Subcutaneous abdominal adipose tissue (tissue), 5 donors: ENCODE data around the gene PCDHGB1.
"Not testable (repeated sequence)": the region's sequence is repeated elsewhere in the genome, so short reads cannot be mapped to it uniquely, and the experiment has no call there.

Experiments
- H3K27ac ChIP-seq: one replicate; pipeline ENCODE4 v1.7.0; 2013; ENCODE audit warnings: low read depth, mild to moderate bottlenecking, inconsistent platforms, low read length, moderate library complexity
- H3K27me3 ChIP-seq, 5 donors: one replicate each; pipeline ENCODE4 v1.7.0; 2013; ENCODE audit warnings: low read length in 5 of 5, inconsistent platforms in 1 of 5; ENCODE audit not compliant: control insufficient read depth in 5 of 5, insufficient read depth in 4 of 5
- H3K36me3 ChIP-seq, 5 donors: one replicate each; pipeline ENCODE4 v1.7.0; 2013; ENCODE audit warnings: low read length in 5 of 5; ENCODE audit not compliant: control insufficient read depth in 5 of 5, insufficient read depth in 5 of 5
- H3K4me1 ChIP-seq, 5 donors: one replicate each; pipeline ENCODE4 v1.7.0; 2013; ENCODE audit warnings: low read length in 5 of 5, mild to moderate bottlenecking in 3 of 5, moderate library complexity in 1 of 5; ENCODE audit not compliant: control insufficient read depth in 5 of 5, insufficient read depth in 5 of 5
- H3K4me3 ChIP-seq, 5 donors: one replicate each; pipeline ENCODE4 v1.7.0; 2013; ENCODE audit warnings: low read length in 5 of 5, low read depth in 1 of 5
- H3K9ac ChIP-seq, 5 donors: one replicate each; pipeline ENCODE4 v1.7.0; 2013; ENCODE audit warnings: low read length in 5 of 5, mild to moderate bottlenecking in 4 of 5, moderate library complexity in 3 of 5
- H3K9me3 ChIP-seq, 5 donors: one replicate each; pipeline ENCODE4 v1.7.0; 2013; ENCODE audit warnings: low read length in 5 of 5; ENCODE audit not compliant: control insufficient read depth in 5 of 5
- donor health status: healthy.
- donor health status: healthy.
- donor health status: healthy.
- donor health status: healthy.
- donor health status: healthy.

The PCDHGB1 gene

GRCh38 chr5:141375444-141376155 is 25.7 kb downstream of the PCDHGB1 start:
- H3K27ac ChIP-seq, H3K9ac ChIP-seq, H3K4me1 ChIP-seq, H3K36me3 ChIP-seq: not testable (repeated sequence)
- Histone ChIP-seq H3K9me3 (peaks cover 52 to 73% (median 70%) of the 10 kb centered on the region in 5 donors), H3K4me3 (peak overlapping the region; percentile 29 to 59 (median 49)), H3K27me3 (peaks cover 0 to 11% (median 9%) of the 10 kb centered on the region in 5 donors)

GRCh38 chr5:141382469-141383294 is 32.8 kb downstream of the PCDHGB1 start, which contains the start of gene PCDHGA7:
TSS of gene PCDHGA7 (plus strand) at chr5:141382742. CDS start at chr5:141382900, 158 bp downstream.
- H3K4me3 ChIP-seq = peak within 1 kb of the TSS; percentile 51 to 78 (median 64)
- H3K36me3 ChIP-seq = no peaks in the 10 kb centered on the region
- H3K27ac ChIP-seq = no peak within 1 kb of the TSS
- H3K9ac ChIP-seq = no peak within 1 kb of the TSS
- H3K9me3 ChIP-seq = peaks cover 33 to 71% (median 64%) of the 10 kb centered on the region in 5 donors
- H3K27me3 ChIP-seq = peaks cover 0 to 11% (median 0%) of the 10 kb centered on the region in 5 donors
- peaks cover 0 to 4% (median 0%) of the 10 kb centered on the region in 5 donors for H3K4me1 ChIP-seq

- Histone ChIP-seq H3K9me3 (peaks cover 34 to 69% (median 65%) of the 10 kb centered on the region in 5 donors), H3K9ac (no peak overlapping the region), H3K4me3 (peak overlapping the region in 4 of 5 donors; percentile 51 to 65 (median 62)), H3K27ac (no peak overlapping the region), H3K4me1 (peaks cover 0 to 4% (median 0%) of the 10 kb centered on the region in 5 donors), H3K27me3 (peaks cover 0 to 11% (median 0%) of the 10 kb centered on the region in 5 donors), H3K36me3 (no peaks in the 10 kb centered on the region)
These were observed 33.4 kb downstream of the PCDHGB1 start for GRCh38 chr5:141383345-141383744.

- Histone ChIP-seq H3K4me1 (peaks cover 0 to 4% (median 0%) of the 10 kb centered on the region in 5 donors), H3K9me3 (peaks cover 35 to 78% (median 74%) of the 10 kb centered on the region in 5 donors), H3K27ac (no peak overlapping the region), H3K36me3 (no peaks in the 10 kb centered on the region), H3K4me3 (peak overlapping the region in 4 of 5 donors; percentile 23 to 64 (median 42)), H3K27me3 (peaks cover 0 to 11% (median 0%) of the 10 kb centered on the region in 5 donors), H3K9ac (no peak overlapping the region)
These were observed 34.8 kb downstream of the PCDHGB1 start for GRCh38 chr5:141384471-141385267.

- Histone ChIP-seq H3K27me3 (peaks cover 0 to 14% (median 0%) of the 10 kb centered on the region in 5 donors), H3K9me3 (peaks cover 34 to 88% (median 69%) of the 10 kb centered on the region in 5 donors), H3K4me3 (peak within 1 kb of the TSS; percentile 0 to 52 (median 50))
- not testable (repeated sequence) for H3K27ac ChIP-seq, H3K9ac ChIP-seq, H3K4me1 ChIP-seq, H3K36me3 ChIP-seq
These were observed 37.8 kb downstream of the PCDHGB1 start, which contains the start of gene PCDHGB4 for GRCh38 chr5:141387557-141388311. TSS of gene PCDHGB4 (plus strand) at chr5:141387698. CDS start at chr5:141387885, 187 bp downstream.

- Histone ChIP-seq H3K27me3 (peaks cover 0 to 14% (median 0%) of the 10 kb centered on the region in 5 donors), H3K36me3 (no peaks in the 10 kb centered on the region), H3K9ac (no peak overlapping the region), H3K27ac (no peak overlapping the region), H3K4me1 (no peaks in the 10 kb centered on the region), H3K9me3 (peaks cover 31 to 88% (median 68%) of the 10 kb centered on the region in 5 donors), H3K4me3 (peak overlapping the region in 4 of 5 donors; percentile 29 to 52 (median 49))
These were observed 38.8 kb downstream of the PCDHGB1 start for GRCh38 chr5:141388661-141389060.

- peaks cover 32 to 88% (median 71%) of the 10 kb centered on the region in 5 donors for H3K9me3 ChIP-seq
These were observed 39.5 kb downstream of the PCDHGB1 start for GRCh38 chr5:141389153-141390042.

GRCh38 chr5:141392429-141393198 is 42.7 kb downstream of the PCDHGB1 start, which contains the start of gene PCDHGA8:
TSS of gene PCDHGA8 (plus strand) at chr5:141392633. CDS start at chr5:141392814, 181 bp downstream.
- Histone ChIP-seq H3K36me3 (no peaks in the 10 kb centered on the region), H3K9me3 (peaks cover 32 to 75% (median 57%) of the 10 kb centered on the region in 5 donors), H3K4me3 (peak within 1 kb of the TSS in 4 of 5 donors; percentile 17 to 52 (median 22)), H3K27ac (no peak within 1 kb of the TSS), H3K4me1 (no peaks in the 10 kb centered on the region), H3K9ac (no peak within 1 kb of the TSS), H3K27me3 (peaks cover 0 to 10% (median 4%) of the 10 kb centered on the region in 5 donors)

More at GRCh38 chr5:141389153-141390042, 39.5 kb downstream of the PCDHGB1 start:
- Histone ChIP-seq H3K4me3 (peak overlapping the region; percentile 41 to 52 (median 50)), H3K9ac (no peak overlapping the region), H3K27me3 (peaks cover 0 to 13% (median 0%) of the 10 kb centered on the region in 5 donors), H3K4me1 (no peaks in the 10 kb centered on the region), H3K36me3 (no peaks in the 10 kb centered on the region), H3K27ac (no peak overlapping the region)
